CD4-positive, alpha-beta T cell treated with Interleukin-17A for 4 hours (primary cell): ENCODE data around the gene OASL.
"Not testable (repeated sequence)": the region's sequence is repeated elsewhere in the genome, so short reads cannot be mapped to it uniquely, and the experiment has no call there.

ENCODE experiments used
- DNase-seq: peaks from one replicate; pipeline ENCODE4 v3.0.0-alpha.2; 2020; ENCODE audit warnings: mixed read lengths

The OASL gene

GRCh38 chr12:121057794-121058193, 18.7 kb upstream of the OASL start:
- no peak for DNase-seq

GRCh38 chr12:121053706-121054105, 14.7 kb upstream of the OASL start:
- DNase-seq = no peak

GRCh38 chr12:121050725-121051124, 11.7 kb upstream of the OASL start:
- DNase-seq = no peak

- peak; percentile 10 for DNase-seq
Observed at GRCh38 chr12:121048442-121048841, 9.4 kb upstream of the OASL start.

GRCh38 chr12:121047400-121047799, 8.4 kb upstream of the OASL start:
- DNase-seq = not testable (repeated sequence)

GRCh38 chr12:121043067-121043466, 4.0 kb upstream of the OASL start:
- no peak for DNase-seq

GRCh38 chr12:121036810-121037326, 2.2 kb downstream of the OASL start:
- peak; percentile 45 for DNase-seq

- peak; percentile 27 for DNase-seq
Observed at GRCh38 chr12:121034616-121035305, 4.3 kb downstream of the OASL start.

GRCh38 chr12:121033625-121034349, 5.3 kb downstream of the OASL start:
- DNase-seq = peak; percentile 71

GRCh38 chr12:121030576-121031212, 8.4 kb downstream of the OASL start:
- no peak for DNase-seq

- no peak for DNase-seq
Observed at GRCh38 chr12:121026274-121027045, 12.6 kb downstream of the OASL start.

GRCh38 chr12:121025442-121026226, 13.4 kb downstream of the OASL start:
- no peak for DNase-seq

GRCh38 chr12:121023799-121024198, 15.2 kb downstream of the OASL start:
- no peak for DNase-seq

GRCh38 chr12:121022713-121023112, 16.3 kb downstream of the OASL start:
- no peak for DNase-seq

GRCh38 chr12:121021754-121022153, 17.3 kb downstream of the OASL start:
- no peak for DNase-seq

- DNase-seq = no peak
Observed at GRCh38 chr12:121018860-121019617, 20.0 kb downstream of the OASL start.

GRCh38 chr12:121017966-121018491, 21.0 kb downstream of the OASL start:
- no peak for DNase-seq

GRCh38 chr12:121015825-121016766, 22.9 kb downstream of the OASL start, which contains the start of gene C12orf43:
TSS of gene C12orf43 (minus strand) at chr12:121016487. CDS start at chr12:121016474, 13 bp downstream.
- peak; percentile 90 for DNase-seq

GRCh38 chr12:121013715-121014114, 25.3 kb downstream of the OASL start:
- DNase-seq = no peak

GRCh38 chr12:121011820-121012219, 27.2 kb downstream of the OASL start:
- no peak for DNase-seq
